GM12878 (cell line): ENCODE data around the gene SCARB1.

Source experiments
- HDAC6 ChIP-seq: fragments of 200-600 bp; sonication (generic); IDR thresholded peaks from one replicate; pipeline ENCODE4 v1.8.0; 2017; ENCODE audit warnings: antibody characterized with exemption; ENCODE audit not compliant: unreplicated experiment
- POLR2A ChIP-seq: IDR thresholded peaks from 2 replicates; pipeline ENCODE4 v1.6.1; 2011; ENCODE audit warnings: low read depth, mild to moderate bottlenecking, low read length
- RAD21 ChIP-seq: IDR thresholded peaks from 2 replicates; pipeline ENCODE4 v1.6.1; 2011; ENCODE audit warnings: mild to moderate bottlenecking, low read depth, low read length, moderate library complexity; ENCODE audit not compliant: insufficient read depth
- TF ChIP-seq, protein P1 (sequence below), 3 experiments: IDR thresholded peaks in 2 of 3; conservative IDR thresholded peaks in 1 of 3; 2 replicates each; pipeline ENCODE4 v1.5.1; 2011; ENCODE audit warnings: low read depth in 3 of 3, low read length in 3 of 3, mild to moderate bottlenecking in 3 of 3, control low read depth in 2 of 3, moderate library complexity in 2 of 3, inconsistent platforms in 1 of 3, mixed read lengths in 1 of 3; ENCODE audit not compliant: control insufficient read depth in 2 of 3, insufficient read depth in 1 of 3; ENCODE audit errors: extremely low read depth in 1 of 3

GRCh38 chr12:124888260-124888659 lies 24.6 kb upstream of the SCARB1 start:
- TF ChIP-seq, protein P1, sequence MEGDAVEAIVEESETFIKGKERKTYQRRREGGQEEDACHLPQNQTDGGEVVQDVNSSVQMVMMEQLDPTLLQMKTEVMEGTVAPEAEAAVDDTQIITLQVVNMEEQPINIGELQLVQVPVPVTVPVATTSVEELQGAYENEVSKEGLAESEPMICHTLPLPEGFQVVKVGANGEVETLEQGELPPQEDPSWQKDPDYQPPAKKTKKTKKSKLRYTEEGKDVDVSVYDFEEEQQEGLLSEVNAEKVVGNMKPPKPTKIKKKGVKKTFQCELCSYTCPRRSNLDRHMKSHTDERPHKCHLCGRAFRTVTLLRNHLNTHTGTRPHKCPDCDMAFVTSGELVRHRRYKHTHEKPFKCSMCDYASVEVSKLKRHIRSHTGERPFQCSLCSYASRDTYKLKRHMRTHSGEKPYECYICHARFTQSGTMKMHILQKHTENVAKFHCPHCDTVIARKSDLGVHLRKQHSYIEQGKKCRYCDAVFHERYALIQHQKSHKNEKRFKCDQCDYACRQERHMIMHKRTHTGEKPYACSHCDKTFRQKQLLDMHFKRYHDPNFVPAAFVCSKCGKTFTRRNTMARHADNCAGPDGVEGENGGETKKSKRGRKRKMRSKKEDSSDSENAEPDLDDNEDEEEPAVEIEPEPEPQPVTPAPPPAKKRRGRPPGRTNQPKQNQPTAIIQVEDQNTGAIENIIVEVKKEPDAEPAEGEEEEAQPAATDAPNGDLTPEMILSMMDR (IDR thresholded peaks at IDR 0.05 in 2 of 3, conservative IDR thresholded peaks at IDR 0.05 in 1 of 3; ENCODE audit: control insufficient read depth in 2 of 3, extremely low read depth in 1 of 3, insufficient read depth in 1 of 3, low read depth in 3 of 3, low read length in 3 of 3), result no peak
- TF ChIP-seq HDAC6, result no peak
- TF ChIP-seq POLR2A, result no peak
- no peak for TF ChIP-seq RAD21
